Measurements from ENCODE around the gene SLC22A2.

SLC22A2 gene

DNA sequence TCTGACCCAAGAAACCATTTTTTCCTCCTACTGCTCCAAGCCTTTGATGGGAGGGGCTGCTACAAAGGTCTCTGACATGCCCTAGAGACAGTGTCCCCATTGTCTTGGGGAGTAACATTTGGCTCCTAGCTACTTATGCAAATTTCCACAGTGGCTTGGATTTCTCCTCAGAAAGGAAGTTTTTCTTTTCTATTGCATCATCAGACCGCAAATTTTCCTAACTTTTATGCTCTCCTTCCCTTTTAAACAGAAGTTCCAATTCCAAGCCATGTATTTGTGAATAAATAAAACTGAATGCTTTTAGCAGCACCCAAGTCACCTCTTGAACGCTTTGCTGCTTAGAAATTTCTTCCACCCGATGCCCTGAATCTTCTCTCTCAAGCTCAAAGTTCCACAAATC lies 51.0 kb downstream of the SLC22A2 start:
- no peak for DNase-seq (ENCODE audit: low spot score)

GRCh38 chr6:160204710-160205109 lies 53.9 kb downstream of the SLC22A2 start:
- no peak for DNase-seq (ENCODE audit: low spot score)

DNA sequence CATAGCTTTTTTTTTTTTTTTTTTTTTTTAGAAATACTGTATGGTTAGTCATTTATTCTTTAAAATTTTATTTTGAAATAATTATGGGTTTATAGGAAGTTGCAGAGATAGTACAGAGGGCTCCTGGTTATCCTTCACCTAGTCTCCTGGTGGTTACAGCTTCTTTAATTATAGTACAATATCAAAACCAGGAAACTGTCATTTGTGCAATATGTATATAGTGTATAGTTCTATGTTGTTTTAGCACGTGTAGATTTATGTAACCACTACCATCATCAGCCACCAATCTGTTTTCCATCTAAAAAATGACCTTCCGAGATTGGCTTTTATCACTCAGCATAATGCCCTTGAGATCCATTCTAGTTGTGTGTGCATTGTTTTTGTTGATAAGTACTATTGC lies 54.7 kb downstream of the SLC22A2 start:
- no peak for DNase-seq (ENCODE audit: low spot score)

DNA sequence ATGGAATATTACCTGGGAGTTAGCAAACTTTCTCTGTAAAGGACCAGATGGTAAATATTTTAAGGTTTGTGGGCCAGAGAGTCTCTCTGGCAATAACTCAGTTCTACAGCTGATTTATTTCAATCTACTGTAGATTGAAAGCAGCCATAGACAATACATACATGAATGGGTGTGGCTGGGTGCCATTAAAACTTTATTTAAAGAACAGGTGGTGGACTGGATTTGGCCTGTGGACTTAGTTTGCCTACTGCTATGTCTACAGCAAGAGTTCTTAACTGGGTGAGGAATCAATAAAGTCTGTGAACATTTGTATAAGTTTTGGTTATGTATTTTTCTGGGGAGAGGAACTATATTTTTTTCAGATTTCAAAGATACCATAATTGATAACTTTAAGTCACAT lies 55.1 kb downstream of the SLC22A2 start:
- DNase-seq (ENCODE audit: low spot score) = no peak

DNA sequence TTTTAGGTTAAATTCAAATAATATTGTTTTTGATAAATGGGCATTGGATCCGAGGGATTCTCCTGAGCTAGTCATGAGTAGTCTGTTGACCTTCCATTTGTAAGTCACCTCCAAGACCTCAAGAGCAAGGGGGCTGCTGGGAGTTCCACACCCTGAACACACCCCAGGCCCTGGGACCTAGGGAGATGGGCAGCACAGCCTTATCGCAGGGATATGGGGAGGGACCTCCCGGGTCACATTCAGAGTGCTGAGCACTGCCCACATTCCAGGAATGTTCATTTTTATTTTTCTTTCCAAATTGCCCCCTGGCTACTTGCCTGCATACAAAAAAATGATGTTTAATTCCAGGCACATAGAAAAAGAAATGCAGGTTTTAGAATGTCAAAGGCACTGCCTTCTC lies 55.5 kb downstream of the SLC22A2 start:
- DNase-seq (ENCODE audit: low spot score) = no peak

GRCh38 chr6:160202411-160202810 lies 56.2 kb downstream of the SLC22A2 start:
- no peak for DNase-seq (ENCODE audit: low spot score)

- DNase-seq (ENCODE audit: low spot score) = no peak
Measured at GRCh38 chr6:160201061-160201460, 57.6 kb downstream of the SLC22A2 start.

- DNase-seq (ENCODE audit: low spot score) = no peak
Measured at GRCh38 chr6:160198606-160199211, 59.9 kb downstream of the SLC22A2 start.

DNA sequence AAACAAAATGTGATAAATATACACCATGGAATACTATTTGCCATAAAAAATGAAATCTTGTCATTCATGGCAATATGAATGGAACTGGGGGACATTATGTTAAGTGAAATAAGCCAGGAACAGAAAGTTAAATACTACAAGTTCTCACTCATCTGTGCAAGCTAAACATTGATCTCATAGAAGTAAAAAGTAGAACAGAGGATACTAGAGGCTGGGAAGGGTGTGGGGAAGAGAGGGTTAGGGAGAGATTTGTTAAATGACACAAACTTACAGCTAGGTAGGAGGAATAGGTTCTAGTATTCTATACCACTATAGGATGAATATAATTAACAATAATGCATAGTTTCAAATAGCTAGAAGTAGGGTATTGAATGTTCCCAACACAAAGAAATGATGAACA lies 61.0 kb downstream of the SLC22A2 start:
- DNase-seq (ENCODE audit: low spot score) = no peak

DNA sequence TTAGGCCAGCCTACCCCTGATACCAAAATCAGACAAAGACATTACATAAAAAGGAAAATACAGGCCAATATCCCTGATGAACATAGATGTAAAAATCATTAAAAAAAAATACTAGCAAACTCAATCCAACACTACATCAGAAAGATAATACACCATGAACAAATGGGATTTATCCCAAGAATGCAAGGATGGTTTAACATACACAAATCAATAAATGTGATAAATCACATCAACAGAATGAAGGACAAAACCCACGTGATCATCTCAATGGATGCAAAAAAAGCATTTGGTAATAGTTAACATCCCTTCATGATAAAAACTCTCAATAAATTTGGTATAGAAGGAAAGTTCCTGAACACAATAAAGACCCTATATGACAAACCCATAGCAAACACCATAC lies 63.8 kb downstream of the SLC22A2 start:
- no peak for DNase-seq (ENCODE audit: low spot score)

GRCh38 chr6:160192840-160193239 lies 65.8 kb downstream of the SLC22A2 start:
- no peak for DNase-seq (ENCODE audit: low spot score)

- no peak for DNase-seq (ENCODE audit: low spot score)
Measured at GRCh38 chr6:160190973-160191372, 67.6 kb downstream of the SLC22A2 start.

- DNase-seq (ENCODE audit: low spot score) = no peak
Measured at GRCh38 chr6:160190081-160190480, 68.5 kb downstream of the SLC22A2 start.

- no peak for DNase-seq (ENCODE audit: low spot score)
Measured at GRCh38 chr6:160188773-160189172, 69.8 kb downstream of the SLC22A2 start.

- DNase-seq (ENCODE audit: low spot score) = no peak
Measured at GRCh38 chr6:160180706-160181105, 77.9 kb downstream of the SLC22A2 start.

DNA sequence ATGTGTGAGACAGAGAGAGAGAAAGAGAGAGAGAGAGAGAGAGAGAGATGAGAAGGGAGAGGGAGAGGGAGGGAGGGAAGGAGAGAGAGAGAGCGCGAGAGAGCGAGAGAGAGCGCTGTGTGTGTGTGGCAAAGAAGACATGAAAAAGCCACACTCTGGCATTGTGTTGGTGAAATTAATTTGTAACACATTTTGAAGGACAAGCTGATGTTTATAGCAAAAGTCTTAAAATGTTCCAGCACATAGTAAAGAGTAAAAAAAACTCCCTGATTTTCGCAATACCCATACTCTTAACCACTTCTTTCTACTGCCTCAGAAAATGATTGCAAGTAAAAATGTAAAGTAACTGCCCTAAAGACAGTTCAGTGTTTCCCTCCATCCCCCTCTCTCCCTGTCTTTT lies 80.3 kb downstream of the SLC22A2 start:
- no peak for DNase-seq (ENCODE audit: low spot score)

DNA sequence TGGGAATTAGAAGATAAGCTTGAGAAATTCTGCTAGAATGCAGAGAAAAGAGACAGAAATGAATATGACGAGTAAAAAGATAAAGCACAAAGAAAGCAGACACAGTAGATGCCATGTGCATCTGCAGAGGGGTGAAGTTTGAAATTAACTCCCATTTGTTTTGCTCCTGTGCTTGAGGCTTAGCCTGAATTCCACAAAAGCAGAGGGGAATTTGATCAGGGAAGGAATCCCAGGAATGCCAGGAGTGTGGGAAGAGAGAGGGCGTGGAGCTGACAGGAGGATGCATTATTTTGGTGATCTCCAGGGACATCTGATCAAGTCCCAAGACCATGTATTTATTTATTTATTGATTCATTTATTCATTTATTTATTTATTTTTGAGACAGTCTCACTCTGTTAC lies 81.4 kb downstream of the SLC22A2 start:
- no peak for DNase-seq (ENCODE audit: low spot score)

GRCh38 chr6:160174681-160175080 lies 83.9 kb downstream of the SLC22A2 start:
- no peak for DNase-seq (ENCODE audit: low spot score)

DNA sequence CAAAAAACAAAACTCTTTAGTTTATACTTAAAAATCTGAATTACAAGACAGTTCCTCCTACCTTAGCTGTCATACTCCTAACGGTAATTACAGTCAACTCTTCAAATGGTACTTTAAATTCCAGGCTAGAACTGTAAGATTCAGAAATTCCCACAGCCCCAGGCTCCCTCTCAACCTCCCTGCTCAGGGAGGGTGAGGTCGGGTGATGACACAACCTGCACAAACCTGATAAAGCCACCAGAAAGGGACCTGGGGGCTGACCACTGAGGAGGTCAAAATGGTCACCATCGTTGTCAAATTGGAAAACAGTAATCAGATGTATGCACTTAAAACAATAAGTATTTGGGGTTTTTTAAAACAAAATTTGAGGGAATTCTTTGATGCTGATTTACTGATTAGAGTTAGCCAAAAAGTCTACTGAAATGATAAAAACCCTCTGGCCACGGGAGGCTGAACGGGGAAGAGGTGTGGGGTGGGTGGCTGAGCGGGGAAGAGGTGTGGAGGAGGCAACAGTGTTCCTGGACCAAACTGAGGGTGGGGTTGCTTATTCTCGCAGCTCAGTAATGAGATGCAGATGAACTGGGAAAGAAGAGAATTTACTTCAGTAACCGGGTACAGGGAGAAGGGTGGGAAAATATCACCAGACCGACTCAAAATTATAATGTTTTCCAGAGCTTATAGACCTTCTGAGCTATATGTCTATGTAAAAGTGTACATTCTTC lies 84.7 kb downstream of the SLC22A2 start:
- DNase-seq (ENCODE audit: low spot score) = no peak

DNA sequence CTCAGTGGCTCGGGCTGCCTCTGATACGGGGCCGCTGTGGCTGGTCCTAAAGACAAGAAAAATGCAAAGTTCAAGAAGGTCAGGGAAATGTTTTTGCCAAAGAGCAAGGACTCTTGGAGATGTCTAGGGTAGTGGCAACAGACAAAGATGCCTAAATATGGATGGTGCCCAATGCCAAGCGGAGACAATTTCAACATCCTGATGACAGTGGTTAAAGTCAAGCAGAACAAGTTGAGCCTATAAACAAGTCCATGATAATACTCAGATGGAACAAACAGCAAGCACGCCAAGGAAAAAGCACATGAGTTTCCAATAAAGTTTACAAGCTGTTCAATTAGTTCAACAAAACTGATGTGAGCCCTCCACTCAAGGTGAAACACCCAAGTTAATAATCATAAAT lies 85.9 kb downstream of the SLC22A2 start:
- no peak for DNase-seq (ENCODE audit: low spot score)

- DNase-seq (ENCODE audit: low spot score) = no peak
Measured at GRCh38 chr6:160170018-160170680, 88.5 kb downstream of the SLC22A2 start.

DNA sequence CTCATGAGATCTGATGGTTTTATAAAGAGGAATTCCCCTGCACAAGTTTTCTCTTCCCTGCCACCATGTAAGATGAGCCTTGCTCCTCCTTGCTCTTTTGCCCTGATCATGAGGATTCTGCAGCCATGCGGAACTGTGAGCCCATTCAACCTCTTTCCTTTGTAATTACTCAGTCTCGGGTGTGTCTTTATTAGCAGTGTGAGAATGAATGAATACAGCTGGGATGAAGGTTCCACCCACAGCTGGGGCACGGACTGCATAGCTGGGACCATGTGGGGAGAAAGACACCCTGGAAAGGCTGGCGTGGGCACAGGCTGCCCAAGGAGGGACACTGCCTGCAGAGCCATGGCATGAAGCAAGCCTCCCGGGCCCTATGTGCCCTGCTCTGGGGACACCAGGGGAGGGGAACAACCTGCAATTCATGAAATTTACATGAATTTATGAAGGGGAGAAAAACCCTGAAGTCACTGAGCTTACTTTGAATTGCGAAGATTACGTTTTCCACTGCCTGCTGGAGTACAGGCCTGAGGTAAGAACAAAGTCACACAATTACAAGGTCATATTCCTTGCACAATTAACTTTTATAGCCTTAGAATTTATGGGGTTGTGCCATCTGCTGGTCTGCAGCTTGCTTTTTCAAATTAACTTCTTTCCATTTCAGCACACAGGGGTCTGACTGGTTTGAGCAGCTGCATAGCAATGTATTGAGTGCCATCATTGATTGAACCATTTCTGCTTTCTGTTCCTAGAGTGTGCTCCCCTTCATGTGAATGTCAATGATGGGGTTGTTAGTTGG lies 90.8 kb downstream of the SLC22A2 start:
- DNase-seq (ENCODE audit: low spot score) = no peak

Data from NAMALWA (cell line).